Measurements from ENCODE around the gene RSRC1.

GRCh38 chr3:158217992-158218391 lies 108.1 kb downstream of the RSRC1 start:
- TF ChIP-seq CTCF (IDR thresholded peaks at IDR 0.05; ENCODE audit: borderline replicate concordance, extremely low read depth, low read length, poor library complexity, severe bottlenecking) (no peak), EZH2 (IDR thresholded peaks at IDR 0.05; ENCODE audit: borderline replicate concordance, low read depth, low read length, severe bottlenecking) (no peak)
